OCI-LY1 (cell line): Measurements from ENCODE around the gene ZNF132.

ENCODE experiments used
- EZH2 ChIP-seq: fragments of 200-600 bp; sonication (generic), shearing (Covaris generic); IDR thresholded peaks from 2 replicates; pipeline ENCODE4 v1.8.0; 2017; ENCODE audit warnings: borderline replicate concordance, mixed run types, mild to moderate bottlenecking, antibody characterized with exemption, low read length, moderate library complexity, mixed read lengths
- TF ChIP-seq, protein P1 (sequence below): fragments of 200-600 bp; sonication (generic), shearing (Covaris generic); IDR thresholded peaks from 2 replicates; pipeline ENCODE4 v1.5.1; 2017; ENCODE audit warnings: mild to moderate bottlenecking, antibody characterized with exemption, low read length, moderate library complexity, mixed read lengths

- no peak for TF ChIP-seq EZH2
- TF ChIP-seq, protein P1, sequence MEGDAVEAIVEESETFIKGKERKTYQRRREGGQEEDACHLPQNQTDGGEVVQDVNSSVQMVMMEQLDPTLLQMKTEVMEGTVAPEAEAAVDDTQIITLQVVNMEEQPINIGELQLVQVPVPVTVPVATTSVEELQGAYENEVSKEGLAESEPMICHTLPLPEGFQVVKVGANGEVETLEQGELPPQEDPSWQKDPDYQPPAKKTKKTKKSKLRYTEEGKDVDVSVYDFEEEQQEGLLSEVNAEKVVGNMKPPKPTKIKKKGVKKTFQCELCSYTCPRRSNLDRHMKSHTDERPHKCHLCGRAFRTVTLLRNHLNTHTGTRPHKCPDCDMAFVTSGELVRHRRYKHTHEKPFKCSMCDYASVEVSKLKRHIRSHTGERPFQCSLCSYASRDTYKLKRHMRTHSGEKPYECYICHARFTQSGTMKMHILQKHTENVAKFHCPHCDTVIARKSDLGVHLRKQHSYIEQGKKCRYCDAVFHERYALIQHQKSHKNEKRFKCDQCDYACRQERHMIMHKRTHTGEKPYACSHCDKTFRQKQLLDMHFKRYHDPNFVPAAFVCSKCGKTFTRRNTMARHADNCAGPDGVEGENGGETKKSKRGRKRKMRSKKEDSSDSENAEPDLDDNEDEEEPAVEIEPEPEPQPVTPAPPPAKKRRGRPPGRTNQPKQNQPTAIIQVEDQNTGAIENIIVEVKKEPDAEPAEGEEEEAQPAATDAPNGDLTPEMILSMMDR: no peak
Measured at GRCh38 chr19:58475714-58476497, 36.0 kb upstream of the ZNF132 start, which contains the start of gene ZNF446.
